ENCODE measurements around the gene SNAPIN.

- TF ChIP-seq CTCF (IDR thresholded peaks at IDR 0.05; ENCODE audit: low read depth, low read length), result no peak
- no peak for TF ChIP-seq EZH2phosphoT487 (IDR thresholded peaks at IDR 0.05; ENCODE audit: low read depth)
These were observed 28.1 kb upstream of the SNAPIN start for GRCh38 chr1:153630384-153630783.

Measured in OCI-LY3 (cell line).